K562 (cell line): ENCODE results near the gene PRSS8. TPM values are rescaled to one million over a fixed set of nuclear protein-coding genes. Genes with fewer than 3 reads are reported as not detected.

Experiments
- ELF1 ChIP-seq: fragments of 200-800 bp; sonication (Bioruptor generic); IDR thresholded peaks from 2 replicates; pipeline ENCODE4 v1.6.1; 2016; ENCODE audit warnings: missing genetic modification characterization, missing compliant biosample characterization
- ETS2 ChIP-seq: IDR thresholded peaks from 2 replicates; pipeline ENCODE4 v1.6.1; 2016; ENCODE audit warnings: borderline replicate concordance, missing genetic modification characterization, mild to moderate bottlenecking, moderate library complexity, missing compliant biosample characterization; ENCODE audit not compliant: poor library complexity, severe bottlenecking
- IRF2 ChIP-seq: sonication (generic); formaldehyde crosslinking; IDR thresholded peaks from 2 replicates; pipeline ENCODE4 v1.8.1; 2022; ENCODE audit warnings: mild to moderate bottlenecking, missing genetic modification reagents
- NBN ChIP-seq: fragments of 450-650 bp; IDR thresholded peaks from 2 replicates; pipeline ENCODE4 v1.6.1; 2016; ENCODE audit warnings: low read depth, mild to moderate bottlenecking
- PHF21A ChIP-seq: fragments of 450-650 bp; IDR thresholded peaks from 2 replicates; pipeline ENCODE4 v1.6.1; 2017; ENCODE audit warnings: low read depth, borderline replicate concordance
- PHF8 ChIP-seq: fragments of 200-600 bp; sonication (generic); IDR thresholded peaks from 2 replicates; pipeline ENCODE4 v1.6.1; 2012; ENCODE audit warnings: mixed run types, mild to moderate bottlenecking, inconsistent platforms, low read length, moderate library complexity, borderline replicate concordance
- RBM25 ChIP-seq: fragments of 200-400 bp; formaldehyde crosslinking; IDR thresholded peaks from 2 replicates; pipeline ENCODE4 v1.6.1; 2018; ENCODE audit warnings: low read length, low read depth, moderate library complexity; ENCODE audit not compliant: severe bottlenecking
- TRIM24 ChIP-seq, 2 experiments: fragments of 450-650 bp; IDR thresholded peaks; 2 replicates each; pipeline ENCODE4 v1.6.1; 2016
- ZFP36 ChIP-seq: fragments of 150-350 bp; IDR thresholded peaks from 2 replicates; pipeline ENCODE4 v1.6.1; 2018; ENCODE audit warnings: low read length, low read depth; ENCODE audit not compliant: partially characterized antibody
- ZNF146 ChIP-seq: IDR thresholded peaks from one replicate; pipeline ENCODE4 v1.6.1; 2018; ENCODE audit warnings: missing compliant biosample characterization; ENCODE audit not compliant: unreplicated experiment
- polyA plus RNA-seq, 8 experiments: library from polyadenylated mRNA; depleted of rRNA in 4 of 8; stranded (reverse) in 5 of 8; unstranded in 3 of 8; fragments of >200 nt; fragmentation: Nextera tagmentation in 2 of 8; fragmentation: Illumina TruSeq in 1 of 8; extraction: Ambion mirVana in 2 of 8; extraction: Trizol in 1 of 8; gene quantifications; 2 replicates each; pipeline versions ENCODE4 v1.2.1 to v1.2.3, GENCODE V29; 2011 to 2014; ENCODE audit warnings: inconsistent platforms in 1 of 8, missing spikeins in 1 of 8
- total RNA-seq, 7 experiments: library from RNA; depleted of rRNA in 6 of 7; stranded (reverse); fragments of >200 nt in 6 of 7; fragmentation: Illumina TruSeq in 2 of 7; extraction: Trizol in 2 of 7; gene quantifications; 2 replicates each; pipeline versions ENCODE4 v1.2.1 to v1.2.3, GENCODE V29; 2011 to 2021; ENCODE audit warnings: low replicate concordance in 1 of 7
- TF ChIP-seq, protein P1 (sequence below): fragments of 450-650 bp; formaldehyde crosslinking; IDR thresholded peaks from 2 replicates; pipeline ENCODE4 v1.4.0; 2020; ENCODE audit warnings: mild to moderate bottlenecking, moderate library complexity
- TF ChIP-seq, protein P2 (sequence below): fragments of 450-650 bp; formaldehyde crosslinking; IDR thresholded peaks from 2 replicates; pipeline ENCODE4 v1.4.0; 2022; ENCODE audit warnings: mild to moderate bottlenecking, moderate library complexity
- TF ChIP-seq, protein P3 (sequence below), 2 experiments: fragments of 450-650 bp in 1 of 2; sonication (generic) in 1 of 2; formaldehyde crosslinking in 1 of 2; IDR thresholded peaks; 2 replicates each; pipeline versions ENCODE4 v1.7.1 to v1.9.0; 2016 to 2022; ENCODE audit warnings: inconsistent platforms in 1 of 2, mild to moderate bottlenecking in 1 of 2, missing genetic modification reagents in 1 of 2
- TF ChIP-seq, protein P4 (sequence below): fragments of 200-800 bp; sonication (Bioruptor generic); IDR thresholded peaks from 2 replicates; pipeline ENCODE4 v1.6.1; 2017; ENCODE audit warnings: missing genetic modification characterization, missing compliant biosample characterization

Gene PRSS8
- total and polyA plus RNA-seq, 9 of the 15 experiments (the other 6 are each of a cell fraction or from before 2014, with no cell fraction given): 0.25 to 3.9 (median 1.3) TPM; not detected in 1

DNA sequence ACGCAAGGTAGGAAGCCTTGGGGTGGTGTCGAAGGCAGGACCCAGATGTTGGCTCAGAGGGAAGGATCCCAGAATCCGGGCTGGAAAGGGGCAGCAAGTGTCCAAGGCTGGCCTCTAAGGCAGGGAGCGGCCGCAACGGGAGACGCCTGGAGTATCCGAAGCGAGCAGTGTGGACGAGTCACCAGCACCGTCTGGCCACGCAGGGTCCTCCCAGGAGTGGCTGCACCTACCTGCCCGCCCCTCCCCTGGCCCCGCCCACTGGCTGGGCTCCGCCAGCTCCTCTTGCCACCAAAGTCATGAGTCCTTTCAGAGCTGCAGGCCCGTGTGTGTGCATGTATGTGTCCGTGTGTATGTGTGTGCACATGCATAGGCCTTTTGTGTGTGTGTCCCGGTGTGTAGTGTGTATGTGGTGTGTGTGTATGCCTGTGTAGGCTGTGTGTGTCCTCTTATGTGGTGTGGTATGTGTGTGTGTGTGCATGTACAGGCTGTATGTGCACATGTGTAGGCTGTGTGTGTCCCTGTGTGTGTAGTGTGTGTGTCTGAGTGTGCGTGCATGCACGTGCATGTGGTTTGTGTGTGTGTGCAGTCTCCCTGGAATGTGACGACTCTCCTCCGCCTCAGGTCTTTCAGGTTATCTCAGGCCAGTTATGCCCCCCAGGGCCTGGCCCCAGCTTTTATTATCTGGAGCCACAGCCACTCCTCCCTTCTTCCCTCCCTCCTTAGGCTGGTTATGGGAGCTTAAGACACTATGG, at the start of gene PRSS8 (continued):
- TF ChIP-seq ZFP36: no peak
- no peak for TF ChIP-seq IRF2 (CRISPR knock-in tag)
- no peak for TF ChIP-seq NBN
- peak; percentile 27; the same call in 1 of the 2 replicates for TF ChIP-seq PHF8
- TF ChIP-seq ZNF146 (CRISPR knock-in tag): no peak
- TF ChIP-seq, protein P1, sequence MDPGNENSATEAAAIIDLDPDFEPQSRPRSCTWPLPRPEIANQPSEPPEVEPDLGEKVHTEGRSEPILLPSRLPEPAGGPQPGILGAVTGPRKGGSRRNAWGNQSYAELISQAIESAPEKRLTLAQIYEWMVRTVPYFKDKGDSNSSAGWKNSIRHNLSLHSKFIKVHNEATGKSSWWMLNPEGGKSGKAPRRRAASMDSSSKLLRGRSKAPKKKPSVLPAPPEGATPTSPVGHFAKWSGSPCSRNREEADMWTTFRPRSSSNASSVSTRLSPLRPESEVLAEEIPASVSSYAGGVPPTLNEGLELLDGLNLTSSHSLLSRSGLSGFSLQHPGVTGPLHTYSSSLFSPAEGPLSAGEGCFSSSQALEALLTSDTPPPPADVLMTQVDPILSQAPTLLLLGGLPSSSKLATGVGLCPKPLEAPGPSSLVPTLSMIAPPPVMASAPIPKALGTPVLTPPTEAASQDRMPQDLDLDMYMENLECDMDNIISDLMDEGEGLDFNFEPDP (CRISPR knock-in tag): no peak
- TF ChIP-seq, protein P2, sequence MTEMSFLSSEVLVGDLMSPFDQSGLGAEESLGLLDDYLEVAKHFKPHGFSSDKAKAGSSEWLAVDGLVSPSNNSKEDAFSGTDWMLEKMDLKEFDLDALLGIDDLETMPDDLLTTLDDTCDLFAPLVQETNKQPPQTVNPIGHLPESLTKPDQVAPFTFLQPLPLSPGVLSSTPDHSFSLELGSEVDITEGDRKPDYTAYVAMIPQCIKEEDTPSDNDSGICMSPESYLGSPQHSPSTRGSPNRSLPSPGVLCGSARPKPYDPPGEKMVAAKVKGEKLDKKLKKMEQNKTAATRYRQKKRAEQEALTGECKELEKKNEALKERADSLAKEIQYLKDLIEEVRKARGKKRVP: no peak
- no peak for TF ChIP-seq RBM25
- TF ChIP-seq TRIM24 (IDR thresholded peaks at IDR 0.05): no peak
- no peak for TF ChIP-seq PHF21A
- TF ChIP-seq, protein P3, sequence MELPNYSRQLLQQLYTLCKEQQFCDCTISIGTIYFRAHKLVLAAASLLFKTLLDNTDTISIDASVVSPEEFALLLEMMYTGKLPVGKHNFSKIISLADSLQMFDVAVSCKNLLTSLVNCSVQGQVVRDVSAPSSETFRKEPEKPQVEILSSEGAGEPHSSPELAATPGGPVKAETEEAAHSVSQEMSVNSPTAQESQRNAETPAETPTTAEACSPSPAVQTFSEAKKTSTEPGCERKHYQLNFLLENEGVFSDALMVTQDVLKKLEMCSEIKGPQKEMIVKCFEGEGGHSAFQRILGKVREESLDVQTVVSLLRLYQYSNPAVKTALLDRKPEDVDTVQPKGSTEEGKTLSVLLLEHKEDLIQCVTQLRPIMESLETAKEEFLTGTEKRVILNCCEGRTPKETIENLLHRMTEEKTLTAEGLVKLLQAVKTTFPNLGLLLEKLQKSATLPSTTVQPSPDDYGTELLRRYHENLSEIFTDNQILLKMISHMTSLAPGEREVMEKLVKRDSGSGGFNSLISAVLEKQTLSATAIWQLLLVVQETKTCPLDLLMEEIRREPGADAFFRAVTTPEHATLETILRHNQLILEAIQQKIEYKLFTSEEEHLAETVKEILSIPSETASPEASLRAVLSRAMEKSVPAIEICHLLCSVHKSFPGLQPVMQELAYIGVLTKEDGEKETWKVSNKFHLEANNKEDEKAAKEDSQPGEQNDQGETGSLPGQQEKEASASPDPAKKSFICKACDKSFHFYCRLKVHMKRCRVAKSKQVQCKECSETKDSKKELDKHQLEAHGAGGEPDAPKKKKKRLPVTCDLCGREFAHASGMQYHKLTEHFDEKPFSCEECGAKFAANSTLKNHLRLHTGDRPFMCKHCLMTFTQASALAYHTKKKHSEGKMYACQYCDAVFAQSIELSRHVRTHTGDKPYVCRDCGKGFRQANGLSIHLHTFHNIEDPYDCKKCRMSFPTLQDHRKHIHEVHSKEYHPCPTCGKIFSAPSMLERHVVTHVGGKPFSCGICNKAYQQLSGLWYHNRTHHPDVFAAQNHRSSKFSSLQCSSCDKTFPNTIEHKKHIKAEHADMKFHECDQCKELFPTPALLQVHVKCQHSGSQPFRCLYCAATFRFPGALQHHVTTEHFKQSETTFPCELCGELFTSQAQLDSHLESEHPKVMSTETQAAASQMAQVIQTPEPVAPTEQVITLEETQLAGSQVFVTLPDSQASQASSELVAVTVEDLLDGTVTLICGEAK (IDR thresholded peaks at IDR 0.05): no peak
- TF ChIP-seq, protein P3 (CRISPR knock-in tag; IDR thresholded peaks at IDR 0.05): no peak
- TF ChIP-seq, protein P4, sequence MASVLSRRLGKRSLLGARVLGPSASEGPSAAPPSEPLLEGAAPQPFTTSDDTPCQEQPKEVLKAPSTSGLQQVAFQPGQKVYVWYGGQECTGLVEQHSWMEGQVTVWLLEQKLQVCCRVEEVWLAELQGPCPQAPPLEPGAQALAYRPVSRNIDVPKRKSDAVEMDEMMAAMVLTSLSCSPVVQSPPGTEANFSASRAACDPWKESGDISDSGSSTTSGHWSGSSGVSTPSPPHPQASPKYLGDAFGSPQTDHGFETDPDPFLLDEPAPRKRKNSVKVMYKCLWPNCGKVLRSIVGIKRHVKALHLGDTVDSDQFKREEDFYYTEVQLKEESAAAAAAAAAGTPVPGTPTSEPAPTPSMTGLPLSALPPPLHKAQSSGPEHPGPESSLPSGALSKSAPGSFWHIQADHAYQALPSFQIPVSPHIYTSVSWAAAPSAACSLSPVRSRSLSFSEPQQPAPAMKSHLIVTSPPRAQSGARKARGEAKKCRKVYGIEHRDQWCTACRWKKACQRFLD (CRISPR knock-in tag): no peak
- no peak for TF ChIP-seq ELF1 (tag)
- TF ChIP-seq ETS2: no peak
